ENCODE measurements around the gene SEC24D. TPM values are rescaled to one million over a fixed set of nuclear protein-coding genes. Genes with fewer than 3 reads are reported as not detected.
A peak's percentile ranks its signal among the peaks of the same experiment; 100 is the strongest.

The SEC24D gene
- total RNA-seq, 1 experiment from 2014 or later = 13.3 TPM

GRCh38 chr4:118760092-118760491, 75.8 kb downstream of the SEC24D start:
- no peak for DNase-seq (ENCODE audit: low spot score)
- in situ Hi-C loops (cut with HindIII; ENCODE audit: low sequenced_read_pairs) = no loop called here

- DNase-seq (ENCODE audit: low spot score) = no peak
- in situ Hi-C loops (cut with HindIII; ENCODE audit: low sequenced_read_pairs) = no loop called here
Observed at GRCh38 chr4:118759481-118759880, 76.4 kb downstream of the SEC24D start.

- no peak for DNase-seq (ENCODE audit: low spot score)
- in situ Hi-C loops (cut with HindIII; ENCODE audit: low sequenced_read_pairs) = no loop called here
Observed at GRCh38 chr4:118758293-118758692, 77.6 kb downstream of the SEC24D start.

GRCh38 chr4:118757761-118758251, 78.1 kb downstream of the SEC24D start:
- no peak for DNase-seq (ENCODE audit: low spot score)
- in situ Hi-C loops (cut with HindIII; ENCODE audit: low sequenced_read_pairs) = no loop called here

- in situ Hi-C loops (cut with HindIII; ENCODE audit: low sequenced_read_pairs) = no loop called here
Observed at GRCh38 chr4:118756958-118757357, 79.0 kb downstream of the SEC24D start.

GRCh38 chr4:118756429-118756828, 79.5 kb downstream of the SEC24D start:
- DNase-seq (ENCODE audit: low spot score) = no peak
- in situ Hi-C loops (cut with HindIII; ENCODE audit: low sequenced_read_pairs) = no loop called here

More at GRCh38 chr4:118756958-118757357, 79.0 kb downstream of the SEC24D start:
- no peak for DNase-seq (ENCODE audit: low spot score)

- DNase-seq (ENCODE audit: low spot score) = no peak
- in situ Hi-C loops (cut with HindIII; ENCODE audit: low sequenced_read_pairs) = no loop called here
Observed at GRCh38 chr4:118755438-118756226, 80.3 kb downstream of the SEC24D start.

- in situ Hi-C loops (cut with HindIII; ENCODE audit: low sequenced_read_pairs) = no loop called here
- no peak for DNase-seq (ENCODE audit: low spot score)
Observed at GRCh38 chr4:118754890-118755289, 81.0 kb downstream of the SEC24D start.

- in situ Hi-C loops (cut with HindIII; ENCODE audit: low sequenced_read_pairs) = no loop called here
- DNase-seq (ENCODE audit: low spot score) = no peak
Observed at GRCh38 chr4:118753685-118754084, 82.2 kb downstream of the SEC24D start.

- in situ Hi-C loops (cut with HindIII; ENCODE audit: low sequenced_read_pairs) = no loop called here
- no peak for DNase-seq (ENCODE audit: low spot score)
Observed at GRCh38 chr4:118753096-118753495, 82.8 kb downstream of the SEC24D start.

GRCh38 chr4:118752551-118752950, 83.4 kb downstream of the SEC24D start:
- no peak for DNase-seq (ENCODE audit: low spot score)

GRCh38 chr4:118751629-118752323, 84.2 kb downstream of the SEC24D start:
- DNase-seq (ENCODE audit: low spot score) = no peak

More at GRCh38 chr4:118752551-118752950, 83.4 kb downstream of the SEC24D start:
- in situ Hi-C loops (cut with HindIII; ENCODE audit: low sequenced_read_pairs) = no loop called here

GRCh38 chr4:118749347-118749988, 86.5 kb downstream of the SEC24D start:
- in situ Hi-C loops (cut with HindIII; ENCODE audit: low sequenced_read_pairs) = no loop called here
- no peak for DNase-seq (ENCODE audit: low spot score)

More at GRCh38 chr4:118751629-118752323, 84.2 kb downstream of the SEC24D start:
- in situ Hi-C loops (cut with HindIII; ENCODE audit: low sequenced_read_pairs) = no loop called here

GRCh38 chr4:118746251-118746919, 89.5 kb downstream of the SEC24D start:
- in situ Hi-C loops (cut with HindIII; ENCODE audit: low sequenced_read_pairs) = no loop called here
- no peak for DNase-seq (ENCODE audit: low spot score)

GRCh38 chr4:118745357-118745756, 90.6 kb downstream of the SEC24D start:
- DNase-seq (ENCODE audit: low spot score) = no peak
- in situ Hi-C loops (cut with HindIII; ENCODE audit: low sequenced_read_pairs) = no loop called here

GRCh38 chr4:118743867-118744266, 92.1 kb downstream of the SEC24D start:
- DNase-seq (ENCODE audit: low spot score) = peak; percentile 4
- in situ Hi-C loops (cut with HindIII; ENCODE audit: low sequenced_read_pairs) = no loop called here

GRCh38 chr4:118742050-118742449, 93.9 kb downstream of the SEC24D start:
- in situ Hi-C loops (cut with HindIII; ENCODE audit: low sequenced_read_pairs) = no loop called here
- DNase-seq (ENCODE audit: low spot score) = no peak

GRCh38 chr4:118741301-118741855, 94.5 kb downstream of the SEC24D start:
- in situ Hi-C loops (cut with HindIII; ENCODE audit: low sequenced_read_pairs) = no loop called here
- peak; percentile 7 for DNase-seq (ENCODE audit: low spot score)

GRCh38 chr4:118740869-118741268, 95.1 kb downstream of the SEC24D start:
- in situ Hi-C loops (cut with HindIII; ENCODE audit: low sequenced_read_pairs) = no loop called here
- DNase-seq (ENCODE audit: low spot score) = peak; percentile 20
